Measurements from ENCODE around the gene INO80C. TPM values are rescaled to one million over a fixed set of nuclear protein-coding genes. Genes with fewer than 3 reads are reported as not detected.
A peak's percentile ranks its signal among the peaks of the same experiment; 100 is the strongest.

Gene INO80C
- total RNA-seq, 1 experiment from 2014 or later: 42.3 TPM

GRCh38 chr18:35469725-35470124 is 28.0 kb downstream of the INO80C start:
- ATAC-seq: no peak

GRCh38 chr18:35468711-35469110 is 29.0 kb downstream of the INO80C start:
- Mint-ChIP-seq H3K27ac (no peak overlapping the region), H3K9me3 (0 out of 2 replicates have a peak, but pooled peaks cover 6% of the 10 kb centered on the region), H3K27me3 (ENCODE audit: low read depth) (no peaks in the 10 kb centered on the region), H3K36me3 (peaks cover 31% of the 10 kb centered on the region), H3K4me1 (peaks cover 8% of the 10 kb centered on the region), H3K4me3 (no peak overlapping the region)
- ATAC-seq (no peak), DNase-seq (ENCODE audit: low spot score) (no peak)
- no peak for TF ChIP-seq ATF3 (CRISPR knock-in tag; conservative IDR thresholded peaks at IDR 0.05)
- TF ChIP-seq AR (CRISPR knock-in tag; IDR thresholded peaks at IDR 0.05): no peak
- no peak for TF ChIP-seq ZBTB43 (CRISPR knock-in tag; IDR thresholded peaks at IDR 0.05)
- TF ChIP-seq ESRRA (CRISPR knock-in tag; IDR thresholded peaks at IDR 0.05; ENCODE audit: borderline replicate concordance): no peak
- TF ChIP-seq ZSCAN18 (CRISPR knock-in tag; IDR thresholded peaks at IDR 0.05): no peak
- TF ChIP-seq ZNF423 (CRISPR knock-in tag; IDR thresholded peaks at IDR 0.05): no peak
- ChIA-PET CTCF (no interaction called here), POLR2A (no interaction called here)

More at GRCh38 chr18:35469725-35470124, 28.0 kb downstream of the INO80C start:
- H3K4me1 Mint-ChIP-seq: peaks cover 4% of the 10 kb centered on the region
- peaks cover 34% of the 10 kb centered on the region for H3K36me3 Mint-ChIP-seq
- ChIA-PET POLR2A (no interaction called here), CTCF (no interaction called here)
- H3K4me3 Mint-ChIP-seq: no peak overlapping the region
- DNase-seq (ENCODE audit: low spot score): no peak
- H3K9me3 Mint-ChIP-seq: 0 out of 2 replicates have a peak, but pooled peaks cover 6% of the 10 kb centered on the region
- TF ChIP-seq ATF3 (CRISPR knock-in tag; conservative IDR thresholded peaks at IDR 0.05) (no peak), ZNF219 (CRISPR knock-in tag; IDR thresholded peaks at IDR 0.05; ENCODE audit: borderline replicate concordance) (no peak), NFE2L1 (CRISPR knock-in tag; IDR thresholded peaks at IDR 0.05) (no peak), ATF2 (CRISPR knock-in tag; IDR thresholded peaks at IDR 0.05; ENCODE audit: borderline replicate concordance, low read depth) (no peak), TEAD4 (CRISPR knock-in tag; IDR thresholded peaks at IDR 0.05) (no peak), TEAD1 (CRISPR knock-in tag; IDR thresholded peaks at IDR 0.05) (no peak), ZBTB21 (CRISPR knock-in tag; IDR thresholded peaks at IDR 0.05; ENCODE audit: borderline replicate concordance) (no peak), OVOL2 (CRISPR knock-in tag; IDR thresholded peaks at IDR 0.05; ENCODE audit: borderline replicate concordance) (no peak), USF2 (CRISPR knock-in tag; IDR thresholded peaks at IDR 0.05) (no peak), JAZF1 (CRISPR knock-in tag; IDR thresholded peaks at IDR 0.05) (no peak), STAT6 (CRISPR knock-in tag; conservative IDR thresholded peaks at IDR 0.05; ENCODE audit: low read depth) (no peak), MYBL2 (CRISPR knock-in tag; IDR thresholded peaks at IDR 0.05) (no peak), ZNF416 (CRISPR knock-in tag; IDR thresholded peaks at IDR 0.05) (no peak), SMAD4 (CRISPR knock-in tag; IDR thresholded peaks at IDR 0.05) (no peak)
- 0 out of 2 replicates have a peak overlapping the region, but pooled peaks have one; percentile 13 for H3K27ac Mint-ChIP-seq
- no peaks in the 10 kb centered on the region for H3K27me3 Mint-ChIP-seq (ENCODE audit: low read depth)

All from WTC11 (cell line).